NCI-H524 (cell line): ENCODE results near the gene DCDC2C.

Experiments
- DNase-seq, 2 experiments: peaks; one replicate each; lab custom pipeline; 2025; lab: John Stamatoyannopoulos, UW

Gene DCDC2C

DNA sequence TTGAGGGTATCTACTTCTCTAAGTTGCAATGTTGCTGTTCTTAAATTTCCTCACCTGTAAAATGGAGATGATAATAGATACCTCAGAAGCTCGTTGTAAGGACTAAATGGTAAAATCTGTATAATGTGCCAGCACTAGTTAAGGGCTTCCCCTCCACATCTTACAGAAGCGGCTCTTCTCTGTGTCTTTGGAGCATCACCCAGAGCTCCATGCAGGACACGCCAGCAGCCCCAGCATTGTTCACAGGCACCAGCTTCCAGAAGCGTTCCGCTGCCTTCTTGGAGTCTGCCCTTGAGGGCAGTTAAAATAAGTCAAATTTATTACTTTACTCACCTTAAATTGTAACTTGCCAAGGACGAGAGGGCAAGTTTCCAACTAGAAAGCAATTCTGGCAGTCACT lies 5.8 kb downstream of the DCDC2C start:
- DNase-seq, result no peak

GRCh38 chr2:3712424-3712823 lies 9.0 kb downstream of the DCDC2C start:
- DNase-seq, result no peak

DNA sequence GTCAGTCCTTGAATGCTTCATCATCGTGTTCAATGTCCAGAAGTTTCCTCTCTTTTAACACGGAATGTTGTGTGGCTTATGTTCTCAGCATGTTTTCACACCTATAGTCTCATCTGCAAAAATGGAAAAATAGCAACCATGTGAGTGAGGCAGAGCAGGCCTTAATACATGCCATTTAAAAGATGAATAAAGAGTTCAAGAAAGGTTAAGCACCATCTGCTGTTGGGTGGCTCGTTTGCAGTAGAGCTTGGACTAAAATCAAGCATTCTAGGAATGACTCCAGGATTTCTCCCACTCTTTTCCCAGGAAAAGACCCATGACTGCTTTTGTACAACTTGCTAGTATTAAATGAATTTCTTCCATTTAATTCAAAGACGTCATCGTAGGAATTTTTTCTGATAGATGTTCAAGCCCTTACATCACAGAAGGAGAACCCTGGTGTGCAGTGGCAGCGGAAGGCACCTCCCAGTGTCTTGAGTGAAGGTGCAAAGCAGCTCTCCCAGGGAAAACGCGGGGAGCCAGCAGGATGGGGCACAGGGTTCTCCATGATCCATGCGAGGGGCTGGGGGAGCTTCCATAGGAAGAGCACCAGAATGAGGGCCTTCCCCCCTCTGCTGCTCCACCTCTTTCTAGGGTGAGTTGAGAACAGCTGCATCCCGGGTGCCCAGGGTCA lies 9.6 kb downstream of the DCDC2C start:
- no peak for DNase-seq

GRCh38 chr2:3718679-3719078 lies 15.3 kb downstream of the DCDC2C start:
- DNase-seq, result no peak

- no peak for DNase-seq
Observed at GRCh38 chr2:3725002-3725401, 21.6 kb downstream of the DCDC2C start.

DNA sequence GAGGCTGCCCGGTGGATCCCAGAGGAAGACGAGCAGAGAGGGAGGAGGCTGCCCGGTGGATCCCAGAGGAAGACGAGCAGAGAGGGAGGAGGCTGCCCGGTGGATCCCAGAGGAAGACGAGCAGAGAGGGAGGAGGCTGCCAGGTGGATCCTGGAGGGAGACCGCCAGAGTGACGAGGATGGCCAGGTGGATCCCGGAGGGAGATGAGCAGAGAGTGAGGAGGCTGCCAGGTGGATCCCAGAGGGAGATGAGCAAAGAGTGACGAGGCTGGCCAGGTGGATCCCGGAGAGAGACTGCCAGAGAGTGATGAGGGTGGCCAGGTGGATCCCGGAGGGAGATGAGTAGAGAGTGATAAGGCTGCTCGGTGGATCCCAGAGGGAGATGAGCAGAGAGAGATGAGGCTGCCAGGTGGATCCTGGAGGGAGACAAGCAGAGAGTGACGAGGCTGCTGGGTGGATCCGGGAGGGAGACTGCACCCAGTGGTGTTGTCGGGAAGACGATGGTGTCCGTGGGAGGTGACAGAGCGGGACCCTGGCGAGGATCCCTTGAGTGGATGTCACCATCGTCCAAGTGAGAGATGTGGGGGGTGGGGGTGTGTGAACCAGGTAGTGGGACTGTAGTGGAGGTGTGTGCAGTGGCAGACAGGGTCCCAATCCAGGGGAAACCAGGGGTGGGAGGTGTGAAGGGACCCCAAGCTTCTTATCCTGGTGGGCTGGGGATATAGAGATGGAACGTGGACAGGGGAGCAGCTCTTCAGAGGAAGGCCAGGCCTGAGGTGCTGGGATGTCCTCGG lies 22.3 kb downstream of the DCDC2C start:
- no peak for DNase-seq

DNA sequence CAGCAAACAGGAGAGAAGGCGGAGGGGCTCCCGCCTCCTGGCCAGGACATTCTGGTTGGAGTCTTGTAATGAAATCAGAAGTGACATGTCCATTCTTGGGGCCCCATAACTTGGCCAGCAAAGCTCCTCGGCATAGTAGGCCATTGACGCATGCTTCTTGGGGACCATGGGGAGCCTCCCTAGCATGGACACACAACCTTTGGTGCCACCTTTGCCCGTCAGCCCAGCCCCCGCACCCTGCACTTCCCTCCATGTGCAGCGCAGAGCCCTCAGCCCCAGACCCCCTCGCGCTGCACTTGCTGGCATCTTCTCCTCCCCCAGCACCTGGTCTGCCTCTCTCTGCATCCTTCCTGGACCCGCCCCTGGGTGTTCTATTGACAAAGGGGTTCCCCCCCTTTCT lies 23.1 kb downstream of the DCDC2C start:
- no peak for DNase-seq

- no peak for DNase-seq
Observed at GRCh38 chr2:3727397-3728045, 24.1 kb downstream of the DCDC2C start.

DNA sequence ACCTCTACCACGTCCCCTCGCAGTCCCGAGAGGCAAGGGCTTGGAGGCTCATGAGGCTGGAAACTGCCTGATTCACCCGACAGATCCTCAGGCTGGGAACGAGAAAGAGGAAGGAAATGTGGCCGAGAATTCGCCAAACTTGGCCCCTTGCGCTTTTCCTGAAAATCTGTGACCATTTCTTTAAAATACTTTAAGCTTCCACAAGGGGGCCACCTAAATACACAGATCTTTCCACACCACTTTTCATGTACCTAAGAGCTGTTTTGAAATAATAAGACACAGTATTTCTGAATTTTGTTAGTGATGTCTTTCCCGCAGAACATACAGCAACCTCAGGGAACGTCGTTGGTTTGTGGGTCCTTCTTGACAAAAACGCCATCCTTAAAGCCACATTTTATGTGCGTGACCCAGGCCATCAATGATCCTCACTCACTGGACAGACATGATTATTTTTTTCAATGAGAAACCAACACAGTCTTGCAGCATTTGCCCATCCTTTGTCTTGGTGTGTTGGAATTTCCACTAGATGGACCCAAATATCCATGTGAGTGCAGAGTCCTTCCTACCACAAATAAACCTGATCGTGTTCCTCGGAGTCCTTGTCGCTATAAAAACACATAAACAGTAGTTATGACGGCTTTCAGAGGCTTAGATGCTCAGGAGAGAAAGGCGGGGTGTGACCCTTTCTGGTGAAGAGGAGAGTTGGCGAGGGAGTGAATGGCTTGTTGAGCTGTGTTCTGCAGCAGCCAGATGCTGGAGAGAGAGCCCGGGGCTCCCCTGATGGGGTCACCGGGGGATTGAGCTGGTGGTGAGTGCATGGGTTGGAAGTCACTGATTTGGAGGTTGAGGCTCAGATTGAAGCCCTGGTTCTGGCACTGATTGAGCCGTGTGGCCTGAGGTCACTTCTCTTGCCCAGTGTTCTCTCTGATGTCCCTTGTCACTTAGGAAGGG lies 25.0 kb downstream of the DCDC2C start:
- DNase-seq, result peak; percentile 54 to 73

- DNase-seq, result no peak
Observed at GRCh38 chr2:3729055-3729448, 25.7 kb downstream of the DCDC2C start.

DNA sequence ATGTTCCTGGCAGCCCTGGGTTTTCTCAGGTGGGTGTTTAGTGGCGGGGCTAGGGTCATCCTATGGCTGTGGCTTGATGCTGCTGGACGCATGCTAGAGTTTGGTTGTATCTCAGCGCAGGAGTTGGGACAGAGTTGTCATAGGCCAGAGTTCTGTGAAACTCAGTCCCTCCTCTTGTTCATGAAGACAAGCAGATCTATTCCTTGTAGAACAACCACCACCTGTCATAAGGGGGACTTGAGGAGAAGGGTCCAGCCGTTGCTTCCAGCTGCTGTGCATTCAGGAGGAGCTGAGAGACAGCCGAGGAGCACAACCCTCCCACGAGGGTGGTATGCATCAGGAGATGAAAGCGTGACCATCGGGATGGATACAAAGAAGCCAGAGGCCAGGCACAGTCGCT lies 26.4 kb downstream of the DCDC2C start:
- no peak for DNase-seq

- DNase-seq, result no peak
Observed at GRCh38 chr2:3730646-3731045, 27.3 kb downstream of the DCDC2C start.

- DNase-seq, result no peak
Observed at GRCh38 chr2:3731829-3732228, 28.5 kb downstream of the DCDC2C start.

- no peak for DNase-seq
Observed at GRCh38 chr2:3736112-3736511, 32.7 kb downstream of the DCDC2C start.

GRCh38 chr2:3737128-3737527 lies 33.8 kb downstream of the DCDC2C start:
- DNase-seq, result no peak

DNA sequence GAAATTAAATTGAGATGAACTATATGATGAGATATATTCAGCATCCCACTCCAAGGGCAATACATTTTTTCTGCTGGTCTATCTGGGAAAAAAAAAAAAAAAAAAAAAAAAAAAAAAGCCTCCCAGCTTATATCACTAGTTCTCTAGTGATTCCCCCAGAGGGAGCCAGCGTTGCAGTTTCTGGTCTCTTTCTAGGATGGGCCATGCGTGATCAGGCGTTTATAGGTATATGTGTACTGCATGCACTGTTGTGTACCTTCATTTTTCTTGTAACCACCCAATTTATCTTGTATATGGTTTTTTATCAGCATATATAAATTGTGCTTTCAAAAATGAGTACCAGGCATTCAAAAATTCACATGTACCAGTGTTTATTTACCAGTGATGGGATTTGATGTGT lies 35.1 kb downstream of the DCDC2C start:
- peak; percentile 23 to 73 for DNase-seq

DNA sequence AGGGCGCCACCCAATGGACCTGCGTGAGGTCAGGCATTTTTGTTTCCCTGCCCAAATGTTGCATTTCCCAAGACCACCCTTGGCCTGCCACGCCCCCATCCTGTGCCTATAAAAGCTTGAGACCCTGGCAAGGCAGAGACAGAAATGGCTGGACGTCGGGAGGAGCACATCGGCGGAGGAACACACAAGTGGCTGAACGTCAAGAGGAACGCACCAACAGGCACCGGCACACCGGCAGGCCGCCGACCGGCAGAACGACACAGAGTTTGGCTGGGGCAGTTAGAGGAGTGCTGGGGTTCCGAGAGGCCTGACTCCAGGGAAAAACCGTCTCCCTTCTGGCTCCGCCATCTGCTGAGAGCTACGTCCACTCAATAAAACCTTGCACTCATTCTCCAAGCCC lies 35.9 kb downstream of the DCDC2C start:
- DNase-seq, result no peak

DNA sequence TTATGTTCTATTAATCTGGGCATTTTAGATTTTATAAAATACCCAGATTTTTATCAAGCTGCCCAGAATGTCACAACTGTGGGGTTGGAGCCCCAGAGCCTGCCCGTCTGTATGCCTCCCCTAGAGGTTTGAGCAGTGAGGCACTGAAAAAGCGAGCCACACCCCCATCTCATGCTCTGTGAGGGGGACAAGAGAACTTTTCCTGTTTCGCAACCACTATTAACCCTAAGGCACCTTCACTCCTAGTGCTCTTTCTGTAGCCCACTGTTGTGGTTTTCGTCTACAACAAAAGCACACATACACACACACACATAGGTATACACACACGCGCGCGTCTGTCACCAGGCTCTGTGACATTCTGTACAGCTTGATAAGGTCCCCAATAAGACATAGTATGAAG lies 38.0 kb downstream of the DCDC2C start:
- no peak for DNase-seq

DNA sequence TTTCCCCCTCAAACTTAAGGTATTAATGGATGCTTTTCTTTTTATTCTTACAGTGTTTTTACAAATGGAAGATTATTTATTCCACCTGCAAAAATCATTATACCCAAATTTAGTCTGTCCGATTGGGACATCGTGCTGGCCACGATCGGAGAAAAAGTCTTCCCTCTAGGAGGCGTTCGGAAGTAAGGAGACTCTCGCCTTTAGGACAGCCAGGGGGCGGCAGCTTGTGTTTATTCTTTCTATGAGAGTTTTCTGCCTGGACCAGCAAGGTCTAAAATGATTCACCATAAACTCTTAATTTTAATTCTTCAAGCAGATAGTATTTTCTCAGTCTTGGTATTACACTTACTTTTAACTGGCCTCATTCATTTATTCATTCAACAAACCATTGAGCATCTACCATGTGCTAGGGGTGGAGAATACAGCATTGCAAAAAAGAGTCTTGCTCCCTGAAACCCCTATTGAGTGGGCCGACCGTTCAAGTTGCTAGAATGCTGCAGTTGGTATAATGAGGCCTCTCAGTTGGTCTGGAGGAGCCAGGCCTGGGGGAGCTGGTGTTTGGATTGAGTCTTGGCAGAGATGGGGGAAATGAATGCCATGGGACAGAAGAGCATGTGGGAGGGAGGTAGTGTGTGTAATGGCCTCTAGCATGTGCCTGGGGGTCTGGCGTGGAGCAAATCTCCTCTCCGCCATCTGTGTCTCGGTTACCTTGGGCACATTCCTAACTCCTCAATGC lies 38.7 kb downstream of the DCDC2C start:
- DNase-seq, result no peak

DNA sequence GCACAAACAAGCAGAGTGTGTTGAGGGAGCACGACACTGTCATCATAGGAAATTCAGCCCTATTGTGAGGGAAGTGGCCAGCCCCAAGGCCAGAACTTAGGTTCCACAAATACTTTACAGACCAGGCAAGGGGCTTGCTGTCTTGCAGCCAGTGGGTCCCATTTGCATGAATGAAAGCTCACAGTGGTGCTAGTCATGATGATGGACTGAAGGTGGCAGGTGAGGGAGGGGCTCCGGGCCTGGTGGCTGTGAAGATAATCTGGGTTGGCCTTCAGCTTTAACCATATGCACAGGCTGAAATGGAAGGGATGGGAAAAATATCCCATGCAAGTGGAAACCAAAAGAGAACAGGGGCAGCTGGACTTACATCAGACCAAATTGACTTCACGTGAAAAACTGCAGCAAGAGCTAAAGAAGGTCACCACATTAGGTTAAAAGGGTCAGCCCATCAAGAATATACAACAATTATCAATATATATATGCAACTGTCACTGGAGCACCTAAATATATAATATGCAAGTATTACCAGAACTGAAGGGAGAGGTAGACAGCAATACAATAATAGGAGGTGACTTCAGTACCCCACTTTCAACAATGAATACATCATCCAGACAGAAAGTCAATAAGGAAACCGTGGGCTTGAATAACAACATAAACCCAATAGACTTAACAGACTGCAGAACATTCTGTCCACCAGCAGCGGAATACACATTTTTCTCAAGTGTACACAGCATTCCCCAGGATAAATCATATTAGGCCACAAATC lies 39.6 kb downstream of the DCDC2C start:
- DNase-seq, result no peak
